Gastroesophageal sphincter (tissue), 3 donors: ENCODE results near the gene RTF2.

Source experiments
- EP300 ChIP-seq: sonication (generic); formaldehyde crosslinking; IDR thresholded peaks from one replicate; pipeline ENCODE4 v1.6.1; 2017; ENCODE audit warnings: antibody characterized with exemption, mild to moderate bottlenecking
- POLR2A ChIP-seq, 2 donors: fragments of 450-650 bp; IDR thresholded peaks; one replicate each; pipeline ENCODE4 v1.6.1; 2017; ENCODE audit warnings: antibody characterized with exemption in 2 of 2, mild to moderate bottlenecking in 2 of 2, moderate library complexity in 1 of 2
- TF ChIP-seq, protein P1 (sequence below), 4 experiments: fragments of 200-600 bp in 2 of 4; fragments of 450-650 bp in 2 of 4; sonication (generic) in 1 of 4; IDR thresholded peaks; one replicate each; pipeline ENCODE4 v1.5.1; 2017 to 2019; ENCODE audit warnings: antibody characterized with exemption in 4 of 4, mild to moderate bottlenecking in 2 of 4, moderate library complexity in 2 of 4

- TF ChIP-seq, protein P1, sequence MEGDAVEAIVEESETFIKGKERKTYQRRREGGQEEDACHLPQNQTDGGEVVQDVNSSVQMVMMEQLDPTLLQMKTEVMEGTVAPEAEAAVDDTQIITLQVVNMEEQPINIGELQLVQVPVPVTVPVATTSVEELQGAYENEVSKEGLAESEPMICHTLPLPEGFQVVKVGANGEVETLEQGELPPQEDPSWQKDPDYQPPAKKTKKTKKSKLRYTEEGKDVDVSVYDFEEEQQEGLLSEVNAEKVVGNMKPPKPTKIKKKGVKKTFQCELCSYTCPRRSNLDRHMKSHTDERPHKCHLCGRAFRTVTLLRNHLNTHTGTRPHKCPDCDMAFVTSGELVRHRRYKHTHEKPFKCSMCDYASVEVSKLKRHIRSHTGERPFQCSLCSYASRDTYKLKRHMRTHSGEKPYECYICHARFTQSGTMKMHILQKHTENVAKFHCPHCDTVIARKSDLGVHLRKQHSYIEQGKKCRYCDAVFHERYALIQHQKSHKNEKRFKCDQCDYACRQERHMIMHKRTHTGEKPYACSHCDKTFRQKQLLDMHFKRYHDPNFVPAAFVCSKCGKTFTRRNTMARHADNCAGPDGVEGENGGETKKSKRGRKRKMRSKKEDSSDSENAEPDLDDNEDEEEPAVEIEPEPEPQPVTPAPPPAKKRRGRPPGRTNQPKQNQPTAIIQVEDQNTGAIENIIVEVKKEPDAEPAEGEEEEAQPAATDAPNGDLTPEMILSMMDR (IDR thresholded peaks at IDR 0.05) = no peak
- TF ChIP-seq POLR2A (IDR thresholded peaks at IDR 0.05) (no peak), EP300 (no peak)
Measured at GRCh38 chr20:56511926-56512325, 43.5 kb downstream of the RTF2 start.
